Panc1 (cell line): ENCODE data around the gene RNF19B.

Experiments
- CTCF ChIP-seq: fragments of 450-650 bp; IDR thresholded peaks from 2 replicates; pipeline ENCODE4 v1.5.1; 2017; ENCODE audit warnings: mild to moderate bottlenecking
- POLR2AphosphoS5 ChIP-seq: IDR thresholded peaks from 2 replicates; pipeline ENCODE4 v1.6.1; 2012; ENCODE audit warnings: mild to moderate bottlenecking, low read depth, low read length, moderate library complexity
- REST ChIP-seq, 2 experiments: IDR thresholded peaks; 2 replicates each; pipeline ENCODE4 v1.6.1; 2011 to 2012; ENCODE audit warnings: low read depth in 2 of 2, control low read depth in 1 of 2, low read length in 1 of 2, mild to moderate bottlenecking in 1 of 2, moderate library complexity in 1 of 2; ENCODE audit not compliant: insufficient read depth in 1 of 2
- TCF7L2 ChIP-seq: IDR thresholded peaks from 2 replicates; pipeline ENCODE4 v1.6.1; 2011; ENCODE audit warnings: mild to moderate bottlenecking, low read depth, low read length, inconsistent platforms

DNA sequence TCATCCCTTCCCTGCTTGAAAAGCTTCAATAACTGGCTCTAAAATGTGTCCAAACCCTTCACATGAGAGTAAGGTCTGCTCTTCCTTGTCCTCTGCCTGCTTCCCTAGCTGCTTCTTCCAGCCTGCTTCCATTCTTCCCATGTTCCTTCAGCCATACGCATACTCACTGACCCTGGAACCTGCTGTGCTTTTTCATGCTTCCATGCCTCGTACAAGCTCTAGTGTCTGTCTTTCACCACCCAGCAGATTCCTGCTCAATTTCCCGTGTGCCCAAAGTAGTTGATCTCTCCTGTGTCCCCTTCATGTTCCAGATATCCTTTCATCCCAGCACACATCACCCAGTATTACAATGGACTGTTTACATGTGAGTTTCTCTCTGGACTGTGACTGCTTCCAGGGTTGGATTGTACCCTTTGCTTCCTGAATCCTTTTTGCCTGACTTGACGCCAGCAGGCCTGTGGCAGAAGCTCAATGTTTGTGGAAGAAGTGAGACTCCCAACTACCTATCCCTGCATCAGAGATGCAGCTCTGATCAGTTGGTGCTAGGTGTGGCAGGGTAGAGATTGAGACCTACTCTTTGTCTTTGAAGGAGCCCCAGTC, 35.9 kb upstream of the RNF19B start:
- no peak for TF ChIP-seq CTCF
- TF ChIP-seq TCF7L2 = no peak
- no peak for TF ChIP-seq POLR2AphosphoS5
- no peak for TF ChIP-seq REST (IDR thresholded peaks at IDR 0.05; ENCODE audit: insufficient read depth in 1 of 2, low read depth in 2 of 2, low read length in 1 of 2)
